Lower lobe of right lung (tissue), 2 donors: Measurements from ENCODE around the gene TLL2. TPM values are rescaled to one million over a fixed set of nuclear protein-coding genes. Genes with fewer than 3 reads are reported as not detected.

Source experiments
- ATAC-seq, 2 donors: fragments of 200-7000 bp; cut with Tn5 transposase; one replicate each; pipeline ENCODE4 v1.9.1; 2020 to 2022; ENCODE audit warnings: mild to moderate bottlenecking in 2 of 2, moderate library complexity in 2 of 2
- DNase-seq: peaks from one replicate; pipeline ENCODE4 v3.0.0-alpha.2; 2020
- H3K27ac ChIP-seq: fragments of 200-600 bp; one replicate; pipeline ENCODE4 v1.8.0; 2022
- H3K27me3 ChIP-seq: fragments of 200-600 bp; one replicate; pipeline ENCODE4 v1.8.0; 2022; ENCODE audit warnings: low read depth
- H3K36me3 ChIP-seq: fragments of 200-600 bp; one replicate; pipeline ENCODE4 v1.8.0; 2022; ENCODE audit warnings: mild to moderate bottlenecking
- H3K4me1 ChIP-seq: fragments of 200-600 bp; one replicate; pipeline ENCODE4 v1.8.0; 2022
- H3K4me3 ChIP-seq: fragments of 200-600 bp; one replicate; pipeline ENCODE4 v1.8.0; 2022; ENCODE audit warnings: mild to moderate bottlenecking
- H3K9me3 ChIP-seq: fragments of 200-600 bp; one replicate; pipeline ENCODE4 v1.8.0; 2022
- intact Hi-C: fragments of 100-400 bp; cut with DNase I; formaldehyde crosslinking; loops from one replicate; pipeline ENCODE4 v1.11.0; 2022
- long read RNA-seq: library from polyadenylated mRNA; unstranded; transcript quantifications from one replicate; pipeline ENCODE4 v2.0.0, GENCODE V29; 2021
- total RNA-seq: library from RNA; stranded (reverse); fragmentation: NEBNext Ultra II Directional; extraction: Animal tissue kit (Norgen Biotek cat#: 25700); gene quantifications from one replicate; pipeline ENCODE4 v1.2.1, GENCODE V29; 2021
- TF ChIP-seq, protein P1 (sequence below): fragments of 200-600 bp; IDR thresholded peaks from one replicate; pipeline ENCODE4 v1.8.0; 2022; ENCODE audit warnings: antibody characterized with exemption, mild to moderate bottlenecking
- donor health status: DM: no; HTN: yes; CAD: no; lungs with severe emphysema.

The TLL2 gene
- not detected for total RNA-seq
- long read RNA-seq, result 0 reads

GRCh38 chr10:96513698-96514561, at the start of gene TLL2:
TLL2 (minus strand) TSS chr10:96513926; CDS start chr10:96513685, 241 bp downstream.
- DNase-seq, result peak; percentile 82
- no peaks in the 10 kb centered on the region for H3K9me3 ChIP-seq
- TF ChIP-seq, protein P1, sequence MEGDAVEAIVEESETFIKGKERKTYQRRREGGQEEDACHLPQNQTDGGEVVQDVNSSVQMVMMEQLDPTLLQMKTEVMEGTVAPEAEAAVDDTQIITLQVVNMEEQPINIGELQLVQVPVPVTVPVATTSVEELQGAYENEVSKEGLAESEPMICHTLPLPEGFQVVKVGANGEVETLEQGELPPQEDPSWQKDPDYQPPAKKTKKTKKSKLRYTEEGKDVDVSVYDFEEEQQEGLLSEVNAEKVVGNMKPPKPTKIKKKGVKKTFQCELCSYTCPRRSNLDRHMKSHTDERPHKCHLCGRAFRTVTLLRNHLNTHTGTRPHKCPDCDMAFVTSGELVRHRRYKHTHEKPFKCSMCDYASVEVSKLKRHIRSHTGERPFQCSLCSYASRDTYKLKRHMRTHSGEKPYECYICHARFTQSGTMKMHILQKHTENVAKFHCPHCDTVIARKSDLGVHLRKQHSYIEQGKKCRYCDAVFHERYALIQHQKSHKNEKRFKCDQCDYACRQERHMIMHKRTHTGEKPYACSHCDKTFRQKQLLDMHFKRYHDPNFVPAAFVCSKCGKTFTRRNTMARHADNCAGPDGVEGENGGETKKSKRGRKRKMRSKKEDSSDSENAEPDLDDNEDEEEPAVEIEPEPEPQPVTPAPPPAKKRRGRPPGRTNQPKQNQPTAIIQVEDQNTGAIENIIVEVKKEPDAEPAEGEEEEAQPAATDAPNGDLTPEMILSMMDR, result peak; percentile 70
- H3K4me3 ChIP-seq, result peak within 1 kb of the TSS; percentile 57
- peaks cover 28% of the 10 kb centered on the region for H3K4me1 ChIP-seq
- H3K27ac ChIP-seq, result no peak within 1 kb of the TSS
- intact Hi-C loops, result no loop called here
- H3K36me3 ChIP-seq, result peaks cover 9% of the 10 kb centered on the region
- peak; percentile 90 to 94 for ATAC-seq
- peaks cover 41% of the 10 kb centered on the region for H3K27me3 ChIP-seq

GRCh38 chr10:96560966-96561887, 47.5 kb upstream of the TLL2 start:
- H3K27ac ChIP-seq, result no peak overlapping the region
- no peak overlapping the region for H3K4me3 ChIP-seq
- peaks cover 75% of the 10 kb centered on the region for H3K36me3 ChIP-seq
- TF ChIP-seq, protein P1, result no peak
- intact Hi-C loops, result no loop called here
- ATAC-seq (no peak), DNase-seq (no peak)
- H3K27me3 ChIP-seq, result no peaks in the 10 kb centered on the region
- peaks cover 5% of the 10 kb centered on the region for H3K4me1 ChIP-seq
- no peaks in the 10 kb centered on the region for H3K9me3 ChIP-seq

DNA sequence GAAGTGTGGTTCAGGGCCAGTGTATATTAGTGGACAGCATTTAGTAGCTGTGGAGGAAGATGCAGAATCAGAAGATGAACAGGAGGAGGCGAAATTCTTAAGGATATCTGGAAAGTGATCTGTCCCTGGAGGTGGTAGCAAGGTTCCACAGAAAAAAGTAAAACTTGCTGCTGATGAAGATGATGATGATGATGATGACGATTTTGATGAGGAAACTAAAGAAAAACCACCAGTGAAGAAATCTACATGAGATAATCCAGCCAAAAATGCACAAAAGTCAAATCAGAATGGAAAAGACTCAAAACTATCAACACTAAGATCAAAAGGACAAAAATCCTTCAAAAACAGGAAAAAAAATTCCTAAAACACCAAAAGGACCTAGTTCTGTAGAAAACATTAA, 46.8 kb upstream of the TLL2 start:
- Histone ChIP-seq H3K4me1 (no peaks in the 10 kb centered on the region), H3K9me3 (no peaks in the 10 kb centered on the region), H3K27me3 (no peaks in the 10 kb centered on the region), H3K27ac (no peak overlapping the region), H3K4me3 (no peak overlapping the region), H3K36me3 (peaks cover 76% of the 10 kb centered on the region)
- no peak for ATAC-seq
- TF ChIP-seq, protein P1, result no peak
- no peak for DNase-seq
- intact Hi-C loops, result no loop called here

DNA sequence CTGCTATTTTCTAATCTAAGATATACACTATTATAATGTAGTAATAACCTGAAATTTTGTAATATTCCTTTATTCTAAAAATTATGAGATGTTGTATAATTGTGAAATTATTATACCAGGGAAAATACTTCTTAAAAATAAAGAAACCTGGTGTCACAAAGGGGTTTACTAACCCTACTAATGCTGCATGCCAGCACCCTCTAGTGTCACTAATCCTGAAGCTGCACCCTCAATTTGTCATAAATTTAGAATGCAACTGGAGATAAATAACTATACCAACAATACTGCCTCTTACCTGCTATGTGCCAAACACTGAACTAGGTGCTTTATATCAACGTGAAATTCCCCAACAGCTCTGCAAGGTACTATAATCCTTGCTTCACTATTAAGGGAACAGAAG, 42.3 kb upstream of the TLL2 start:
- Histone ChIP-seq H3K4me1 (no peaks in the 10 kb centered on the region), H3K9me3 (no peaks in the 10 kb centered on the region), H3K36me3 (peaks cover 75% of the 10 kb centered on the region), H3K27me3 (no peaks in the 10 kb centered on the region), H3K27ac (no peak overlapping the region), H3K4me3 (no peak overlapping the region)
- TF ChIP-seq, protein P1, result peak; percentile 21
- ATAC-seq (no peak), DNase-seq (no peak)
- intact Hi-C loops, result no loop called here

GRCh38 chr10:96555330-96555729, 41.6 kb upstream of the TLL2 start:
- H3K36me3 ChIP-seq, result peaks cover 75% of the 10 kb centered on the region
- DNase-seq, result no peak
- TF ChIP-seq, protein P1, result no peak
- H3K4me1 ChIP-seq, result no peaks in the 10 kb centered on the region
- no peak overlapping the region for H3K27ac ChIP-seq
- no peaks in the 10 kb centered on the region for H3K27me3 ChIP-seq
- no peak for ATAC-seq
- no peak overlapping the region for H3K4me3 ChIP-seq
- intact Hi-C loops, result no loop called here
- H3K9me3 ChIP-seq, result no peaks in the 10 kb centered on the region
